Gastrocnemius medialis (tissue), 4 donors: Measurements from ENCODE around the gene NSUN4. TPM values are rescaled to one million over a fixed set of nuclear protein-coding genes. Genes with fewer than 3 reads are reported as not detected.

Experiments
- ATAC-seq, 2 donors: fragments of 150-250 bp; one replicate each; pipeline ENCODE4 v1.9.1; 2016
- DNase-seq, 2 donors: peaks; one replicate each; pipeline ENCODE4 v3.0.0-alpha.2; 2019
- H3K27ac ChIP-seq, 4 donors: fragments of 200-600 bp; sonication (generic); 1 replicate in 1 of 4; 2 replicates in 3 of 4; pipeline ENCODE4 v1.5.1; 2016 to 2018; ENCODE audit warnings: mild to moderate bottlenecking in 2 of 4, moderate library complexity in 1 of 4
- H3K27me3 ChIP-seq, 3 donors: fragments of 200-600 bp; sonication (generic) in 2 of 3; 1 replicate in 1 of 3; 2 replicates in 2 of 3; pipeline versions ENCODE4 v1.5.1 to v1.6.0; 2016 to 2019; ENCODE audit warnings: mild to moderate bottlenecking in 1 of 3, moderate library complexity in 1 of 3
- H3K36me3 ChIP-seq, 2 donors: fragments of 200-600 bp; sonication (generic) in 1 of 2; one replicate each; pipeline ENCODE4 v1.5.1; 2017 to 2018
- H3K4me1 ChIP-seq, 2 donors: fragments of 200-600 bp; sonication (generic) in 1 of 2; one replicate each; pipeline ENCODE4 v1.5.1; 2016 to 2017; ENCODE audit warnings: mild to moderate bottlenecking in 2 of 2
- H3K4me3 ChIP-seq, 4 donors: fragments of 200-600 bp; sonication (generic) in 3 of 4; 1 replicate in 1 of 4; 2 replicates in 3 of 4; pipeline ENCODE4 v1.5.1; 2016 to 2019; ENCODE audit warnings: mild to moderate bottlenecking in 2 of 4
- H3K9me3 ChIP-seq, 3 donors: fragments of 200-600 bp; sonication (generic) in 2 of 3; 1 replicate in 1 of 3; 2 replicates in 2 of 3; pipeline ENCODE4 v1.5.1; 2016 to 2019
- CTCF ChIP-seq, 5 experiments: fragments of 450-650 bp in 3 of 5; fragments of 200-600 bp in 2 of 5; sonication (generic) in 2 of 5; IDR thresholded peaks in 4 of 5; conservative IDR thresholded peaks in 1 of 5; 1 replicate in 4 of 5; 2 replicates in 1 of 5; pipeline ENCODE4 v1.5.1; 2016 to 2019; ENCODE audit warnings: antibody characterized with exemption in 5 of 5, mild to moderate bottlenecking in 3 of 5, moderate library complexity in 3 of 5
- POLR2A ChIP-seq, 2 donors: fragments of 450-650 bp; IDR thresholded peaks; one replicate each; pipeline ENCODE4 v1.6.1; 2017; ENCODE audit warnings: antibody characterized with exemption in 2 of 2, mild to moderate bottlenecking in 2 of 2, moderate library complexity in 2 of 2
- in situ Hi-C, 4 donors: fragments of 200-750 bp; cut with MboI; loops; one replicate each; pipeline versions ENCODE4 v1.15.0 to v1.8.0; 2017; ENCODE audit warnings: low sequenced_read_pairs in 4 of 4
- intact Hi-C: fragments of 100-400 bp; cut with DNase I; formaldehyde crosslinking; loops from one replicate; pipeline ENCODE4 v1.15.1; 2023; ENCODE audit warnings: low total_unique reads
- total RNA-seq, 4 donors: library from RNA; depleted of rRNA; stranded (reverse); fragments of >200 nt; gene quantifications; one replicate each; pipeline versions ENCODE4 v1.1.0 to v1.2.3, GENCODE V29; 2016

Gene NSUN4
- total RNA-seq, 4 donors from 2014 or later = 15.5 to 22.5 (median 20.8) TPM

GRCh38 chr1:46301406-46301807 is 39.2 kb upstream of the NSUN4 start:
- intact Hi-C loops (no loop called here), in situ Hi-C loops (no loop called here)
- Histone ChIP-seq H3K36me3 (peaks cover 0 to 17% of the 10 kb centered on the region in 2 donors), H3K4me3 (peak overlapping the region; percentile 83 to 96 (median 90)), H3K9me3 (no peaks in the 10 kb centered on the region), H3K4me1 (peaks cover 50 to 59% of the 10 kb centered on the region in 2 donors), H3K27me3 (no peaks in the 10 kb centered on the region), H3K27ac (peak overlapping the region; percentile 97 to 99 (median 98))
- TF ChIP-seq CTCF (IDR thresholded peaks at IDR 0.05 in 4 of 5, conservative IDR thresholded peaks at IDR 0.05 in 1 of 5) = no peak
- TF ChIP-seq POLR2A (IDR thresholded peaks at IDR 0.05) = no peak
- DNase-seq (no peak), ATAC-seq (no peak)

DNA sequence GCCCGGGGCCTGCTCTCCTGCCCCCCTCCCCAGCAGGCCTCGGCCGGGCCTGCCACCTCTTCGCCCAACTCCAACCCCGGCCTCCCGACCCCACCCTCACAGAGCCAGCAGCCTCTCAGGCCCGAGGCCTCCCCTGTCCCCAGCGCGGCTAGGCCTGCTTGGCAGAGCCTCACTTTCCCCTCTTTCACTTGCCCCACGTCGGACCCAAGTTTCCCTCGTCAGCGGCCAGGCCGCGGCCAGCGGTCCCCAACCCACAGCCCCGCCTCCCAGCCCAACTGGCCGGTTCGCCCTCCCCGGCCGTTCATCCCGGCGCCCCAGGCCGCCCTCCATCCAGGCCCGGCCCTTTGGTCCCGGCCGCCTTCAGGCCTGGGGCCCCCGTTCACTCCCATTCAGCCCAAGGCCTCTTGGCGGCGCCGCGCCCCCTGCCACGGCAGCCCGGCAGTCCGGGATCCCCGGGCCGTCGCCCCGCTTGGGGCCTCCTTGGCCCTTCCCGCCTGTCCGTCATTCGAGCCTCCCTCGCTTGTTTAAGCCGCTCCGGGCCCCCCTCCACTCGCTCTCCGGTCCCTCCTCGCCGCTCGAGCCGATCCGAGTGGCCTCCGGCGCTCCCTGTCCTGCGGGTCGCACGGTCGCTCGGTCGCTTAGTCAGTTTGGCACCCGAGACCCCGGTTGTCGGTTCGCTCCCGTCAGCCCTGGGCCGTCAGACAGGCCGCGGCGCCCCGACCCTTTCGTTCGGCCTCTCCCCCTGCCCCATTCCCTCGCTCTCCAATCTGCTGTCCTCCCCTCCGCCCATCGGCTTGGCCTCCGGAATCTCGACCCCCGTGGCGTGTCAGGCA is 38.6 kb upstream of the NSUN4 start:
- Histone ChIP-seq H3K9me3 (no peaks in the 10 kb centered on the region), H3K27me3 (no peaks in the 10 kb centered on the region), H3K4me3 (peak overlapping the region; percentile 83 to 96 (median 90)), H3K27ac (peak overlapping the region; percentile 97 to 99 (median 98)), H3K36me3 (peaks cover 0 to 12% of the 10 kb centered on the region in 2 donors), H3K4me1 (peaks cover 53 to 65% of the 10 kb centered on the region in 2 donors)
- TF ChIP-seq CTCF (IDR thresholded peaks at IDR 0.05 in 4 of 5, conservative IDR thresholded peaks at IDR 0.05 in 1 of 5) (peak in 3 of 5 experiments; percentile 9 to 34 (median 32)), POLR2A (IDR thresholded peaks at IDR 0.05) (peak; percentile 21 to 24)
- in situ Hi-C loops (no loop called here), intact Hi-C loops (loop anchor here (2.0 kb wide), 1 partner anchor 15 kb away; no protein-coding TSS in a partner anchor)
- peak; percentile 16 to 18 for ATAC-seq
- peak; percentile 22 to 40 for DNase-seq

GRCh38 chr1:46302641-46303037 is 38.0 kb upstream of the NSUN4 start:
- in situ Hi-C loops = no loop called here
- intact Hi-C loops = loop anchor here (1.0 to 2.0 kb wide), 3 partner anchors 16 to 46 kb away; partner anchors contain the start of gene NSUN4
- Histone ChIP-seq H3K4me1 (peaks cover 59 to 71% of the 10 kb centered on the region in 2 donors), H3K9me3 (no peaks in the 10 kb centered on the region), H3K36me3 (peaks cover 0 to 9% of the 10 kb centered on the region in 2 donors), H3K27ac (peak overlapping the region; percentile 97 to 99 (median 98)), H3K27me3 (no peaks in the 10 kb centered on the region), H3K4me3 (peak overlapping the region; percentile 83 to 96 (median 90))
- TF ChIP-seq CTCF (IDR thresholded peaks at IDR 0.05 in 4 of 5, conservative IDR thresholded peaks at IDR 0.05 in 1 of 5) = no peak
- DNase-seq (peak in 1 of 2 donors; percentile 23), ATAC-seq (peak; percentile 28 to 34)

DNA sequence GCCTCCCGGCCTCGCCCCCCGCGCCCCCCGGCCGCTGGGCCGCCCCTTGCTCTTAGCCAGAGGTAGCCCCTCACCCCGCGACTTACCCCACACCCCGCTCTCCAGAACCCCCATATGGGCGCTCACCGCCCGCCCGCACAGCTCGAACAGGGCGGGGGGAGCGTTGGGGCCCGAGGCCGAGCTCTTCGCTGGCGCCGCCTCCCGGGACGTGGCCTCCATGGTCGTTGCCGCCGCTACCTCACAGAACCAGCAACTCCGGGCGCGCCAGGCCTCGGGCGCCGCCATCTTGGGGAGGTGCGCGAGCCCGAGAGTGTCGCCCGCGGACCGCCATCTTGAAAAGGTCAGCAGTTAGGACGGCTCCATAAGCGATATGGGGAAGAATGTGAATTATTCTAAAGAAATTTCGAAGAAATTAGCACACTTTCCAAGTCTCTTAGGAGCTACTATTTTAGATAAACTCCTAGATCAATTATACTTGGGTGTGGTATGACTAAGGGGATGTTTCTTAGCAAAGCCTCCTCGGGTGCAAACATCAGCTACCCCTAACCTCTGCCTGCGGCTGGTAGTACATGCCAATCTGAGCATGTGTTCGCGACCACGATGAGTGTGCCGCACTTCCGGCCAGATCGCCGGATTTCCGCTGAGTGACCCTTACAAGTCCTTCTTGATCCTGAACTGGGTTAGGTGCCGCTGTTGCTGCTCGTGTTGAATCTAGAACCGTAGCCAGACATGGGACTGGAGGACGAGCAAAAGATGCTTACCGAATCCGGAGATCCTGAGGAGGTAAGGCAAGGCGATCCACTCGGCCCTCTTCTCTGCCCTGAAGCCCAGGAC is 37.4 kb upstream of the NSUN4 start, which contains the start of the genes LRRC41 and UQCRH:
Gene LRRC41 (minus strand): TSS at position 579 of the 834 bp plus-strand sequence. CDS start 294 bp downstream, at position 285.
Gene UQCRH (plus strand): TSS at position 661 of the 834 bp plus-strand sequence. CDS start 69 bp downstream, at position 730.
- peaks cover 0 to 5% of the 10 kb centered on the region in 2 donors for H3K36me3 ChIP-seq
- ATAC-seq (peak; percentile 91 to 95), DNase-seq (peak; percentile 95 to 97)
- in situ Hi-C loops = no loop called here
- H3K9me3 ChIP-seq = no peaks in the 10 kb centered on the region
- intact Hi-C loops = loop anchor here (1.0 to 2.0 kb wide), 3 partner anchors 16 to 45 kb away; partner anchors contain the start of gene NSUN4
- peaks cover 54 to 71% of the 10 kb centered on the region in 2 donors for H3K4me1 ChIP-seq
- H3K27me3 ChIP-seq = no peaks in the 10 kb centered on the region
- H3K4me3 ChIP-seq = peak within 1 kb of the TSS; percentile 83 to 96 (median 90)
- H3K27ac ChIP-seq = peak within 1 kb of the TSS; percentile 97 to 99 (median 98)
- TF ChIP-seq POLR2A (IDR thresholded peaks at IDR 0.05) (peak; percentile 67 to 75), CTCF (IDR thresholded peaks at IDR 0.05 in 4 of 5, conservative IDR thresholded peaks at IDR 0.05 in 1 of 5) (peak in 1 of 5 experiments; percentile 10)
